ENCODE results near the gene RASL10B.

- TF ChIP-seq POLR2AphosphoS5 (IDR thresholded peaks at IDR 0.05; ENCODE audit: low read depth, low read length), result no peak
- no peak for TF ChIP-seq TAF1 (IDR thresholded peaks at IDR 0.05; ENCODE audit: low read depth, low read length)
- no peak for TF ChIP-seq SPI1 (IDR thresholded peaks at IDR 0.05; ENCODE audit: low read depth, low read length)
- no peak for TF ChIP-seq PAX5 (IDR thresholded peaks at IDR 0.05; ENCODE audit: insufficient read depth, low read length, severe bottlenecking)
- TF ChIP-seq POLR2A (IDR thresholded peaks at IDR 0.05; ENCODE audit: low read depth, low read length), result no peak
- no peak for TF ChIP-seq POU2F2 (IDR thresholded peaks at IDR 0.05; ENCODE audit: low read depth, low read length)
Observed at GRCh38 chr17:35733366-35733765, 1.9 kb downstream of the RASL10B start.
